Activated naive CD4-positive, alpha-beta T cell (primary cell): ENCODE data around the gene PLEKHA4.

ENCODE experiments used
- DNase-seq, 4 experiments: peaks; one replicate each; lab custom pipeline; 2025; lab: John Stamatoyannopoulos, UW

Gene PLEKHA4

GRCh38 chr19:48826606-48827020, 41.8 kb downstream of the PLEKHA4 start:
- DNase-seq = no peak

DNA sequence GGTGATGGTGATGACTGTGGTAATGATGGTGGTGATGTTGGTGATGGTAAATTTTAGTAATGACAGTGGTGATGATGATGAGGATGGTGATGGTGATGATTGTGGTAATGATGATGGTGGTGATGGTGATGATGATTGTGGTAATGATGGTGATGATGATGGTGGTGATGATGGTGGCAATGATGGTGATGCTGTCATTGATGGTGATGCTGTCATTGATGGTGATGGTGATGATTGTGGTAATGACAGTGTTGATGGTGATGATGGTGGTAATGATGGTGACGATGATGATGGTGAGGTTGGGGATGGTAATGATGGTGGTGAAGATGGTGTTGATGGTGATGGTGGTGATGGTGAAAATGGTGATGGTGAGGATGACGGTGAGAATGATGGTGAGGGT, 45.9 kb downstream of the PLEKHA4 start:
- DNase-seq = no peak

GRCh38 chr19:48821633-48822032, 46.8 kb downstream of the PLEKHA4 start:
- DNase-seq = no peak

DNA sequence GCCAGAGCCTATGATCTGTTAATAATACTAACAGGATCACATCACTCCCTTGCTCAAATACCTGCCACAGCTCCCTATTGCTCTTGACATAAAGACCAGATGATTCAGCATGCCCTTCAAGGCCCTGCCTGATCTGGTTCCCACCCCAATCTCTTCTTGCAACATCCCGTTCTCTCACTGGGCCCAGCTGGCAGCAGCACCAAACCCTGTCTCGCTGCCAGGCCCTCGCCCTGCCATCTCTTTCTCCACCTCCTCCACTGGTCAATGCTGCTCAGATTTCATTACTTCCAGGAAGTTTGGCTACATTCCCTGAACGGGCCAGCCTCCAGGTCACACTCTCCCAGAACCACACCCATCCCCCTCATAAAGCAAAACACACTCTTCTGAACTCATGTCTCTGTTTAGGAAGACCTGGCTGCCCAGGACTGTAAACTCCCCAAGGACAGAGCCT, 49.0 kb downstream of the PLEKHA4 start:
- DNase-seq = no peak

DNA sequence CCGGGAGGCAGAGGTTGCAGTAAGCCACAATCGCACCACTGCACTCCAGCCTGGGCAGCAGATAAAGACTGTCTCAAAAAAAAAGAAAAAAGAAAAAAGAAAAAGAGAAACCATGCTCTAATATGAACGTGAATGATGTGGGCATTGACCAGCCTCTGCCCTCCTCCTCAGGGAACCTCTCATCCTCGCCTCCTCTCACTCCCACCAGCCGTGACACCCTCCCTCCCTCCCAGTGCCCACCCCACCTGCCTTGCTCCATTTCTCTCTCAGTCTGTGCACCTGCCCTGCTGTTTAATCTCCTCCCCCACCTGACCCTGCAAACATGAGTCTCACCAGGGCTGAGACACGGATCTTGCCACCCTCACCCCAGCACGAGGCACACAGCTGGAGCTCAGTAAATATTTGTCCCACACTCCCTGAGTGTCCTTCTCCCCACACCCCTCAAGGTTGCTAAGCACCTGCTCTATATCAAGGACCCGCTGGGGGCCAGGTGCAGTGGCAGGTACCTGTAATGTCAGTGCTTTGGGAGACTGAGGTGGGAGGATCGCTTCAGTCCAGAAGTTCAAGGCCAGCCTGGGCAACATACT, 50.1 kb downstream of the PLEKHA4 start:
- no peak for DNase-seq

- DNase-seq = no peak
Measured at GRCh38 chr19:48817585-48818124, 50.8 kb downstream of the PLEKHA4 start.

DNA sequence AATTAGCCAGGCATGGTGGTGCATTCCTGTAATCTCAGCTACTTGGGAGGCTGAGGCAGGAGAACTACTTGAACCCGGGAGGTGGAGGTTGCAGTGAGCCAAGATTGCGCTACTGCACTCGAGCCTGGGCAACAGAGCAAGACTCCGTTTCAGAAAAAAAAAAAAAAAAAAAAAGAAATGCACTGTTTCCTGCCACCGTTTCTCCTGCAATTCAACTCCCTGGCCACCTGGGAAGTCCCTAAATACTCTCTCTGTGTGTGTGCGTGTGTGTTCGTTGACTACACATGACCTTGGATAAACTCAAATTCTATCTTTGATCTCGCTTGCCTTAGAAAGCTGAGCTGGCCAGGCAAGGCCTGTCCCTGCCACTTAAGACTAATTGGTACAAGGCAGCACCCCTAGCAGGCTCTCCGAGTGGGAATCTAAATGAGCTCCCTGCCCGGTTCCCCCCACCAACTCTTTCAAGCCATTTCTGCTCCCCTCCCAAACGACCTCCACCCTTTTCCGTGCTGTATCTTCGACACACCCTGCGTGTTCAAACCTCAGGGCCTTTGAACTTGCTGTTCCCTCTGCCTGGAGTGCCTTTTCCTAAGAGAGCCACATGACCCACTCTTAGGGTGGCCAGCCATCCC, 52.4 kb downstream of the PLEKHA4 start:
- DNase-seq = no peak

DNA sequence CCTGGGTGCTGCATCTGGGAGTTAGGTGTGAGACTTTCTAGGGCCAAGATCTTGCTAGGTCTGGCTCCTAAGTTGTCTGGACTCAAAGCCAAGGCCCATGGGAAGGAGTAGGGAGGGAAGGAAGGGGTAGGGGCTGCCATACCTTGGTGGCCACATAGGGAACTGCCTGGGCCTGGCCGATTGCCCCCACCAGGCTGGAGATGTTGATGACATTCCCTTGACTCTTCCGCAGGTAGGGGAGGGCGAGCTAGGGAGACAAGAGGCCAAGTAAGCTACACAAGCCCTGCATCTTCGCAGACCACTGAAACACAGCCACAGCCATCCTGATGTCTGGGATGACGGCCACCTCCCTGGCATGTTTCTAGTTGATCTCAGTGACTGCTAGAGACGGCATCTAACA, 53.5 kb downstream of the PLEKHA4 start:
- no peak for DNase-seq

DNA sequence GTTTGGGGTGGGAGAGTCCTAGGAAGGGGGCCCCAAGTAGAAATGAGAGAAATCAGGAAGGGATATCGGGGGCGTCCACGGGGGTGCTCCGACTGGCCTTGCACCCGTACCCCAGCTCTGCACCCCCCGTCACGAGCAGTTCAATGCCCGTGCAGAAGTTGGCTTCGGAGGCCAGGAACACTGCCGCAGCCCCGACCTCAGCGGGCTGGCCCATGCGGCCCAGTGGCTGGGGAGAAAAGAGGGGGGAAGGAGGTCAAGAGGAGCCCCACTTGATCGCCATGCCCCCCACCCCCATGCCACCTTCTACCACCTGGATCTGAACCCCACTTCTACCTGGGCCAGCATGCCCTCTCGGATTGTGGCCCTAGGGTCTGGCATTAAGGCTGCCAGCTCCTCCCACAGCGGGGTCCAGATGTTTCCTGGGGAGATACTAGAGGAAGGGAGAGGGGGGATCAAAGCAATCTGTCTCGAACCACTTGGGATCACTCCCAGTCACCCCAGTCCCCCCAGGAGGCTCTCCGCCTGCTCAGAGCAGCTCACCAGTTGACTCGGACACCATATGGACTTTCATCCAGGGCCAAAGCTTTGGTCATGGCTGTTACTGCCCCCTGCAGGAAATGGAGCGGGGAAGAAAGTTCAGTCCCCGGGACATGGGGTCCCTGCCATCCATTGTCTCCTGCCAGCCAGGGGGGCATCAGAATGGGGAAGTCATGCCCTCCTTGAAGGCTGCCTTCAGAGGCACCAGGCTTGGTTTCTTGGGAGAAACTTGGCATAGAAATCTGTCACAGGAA, 55.1 kb downstream of the PLEKHA4 start:
- no peak for DNase-seq

GRCh38 chr19:48812094-48812929, 56.1 kb downstream of the PLEKHA4 start:
- DNase-seq = peak in 3 of 4 experiments; percentile 12 to 56 (median 13)

DNA sequence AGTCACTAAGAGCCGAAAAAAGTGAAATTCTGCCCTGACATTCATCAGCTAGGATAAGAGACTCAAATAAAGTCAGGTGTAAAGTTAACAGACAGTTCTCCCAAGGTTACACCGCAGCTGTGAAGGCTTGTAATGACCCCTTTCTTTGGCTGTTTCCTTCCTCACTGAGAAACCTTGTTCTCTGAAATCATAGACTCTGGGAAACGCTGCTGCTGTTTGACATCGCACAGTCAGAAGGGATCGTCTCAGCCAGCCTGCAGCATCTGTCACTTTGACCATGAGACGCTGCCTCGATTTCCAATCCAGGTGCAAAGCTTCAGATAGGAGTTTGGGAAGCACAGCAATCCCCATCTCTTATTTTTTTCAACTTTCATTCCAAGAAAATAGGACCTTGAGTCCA, 58.3 kb downstream of the PLEKHA4 start:
- DNase-seq = no peak

DNA sequence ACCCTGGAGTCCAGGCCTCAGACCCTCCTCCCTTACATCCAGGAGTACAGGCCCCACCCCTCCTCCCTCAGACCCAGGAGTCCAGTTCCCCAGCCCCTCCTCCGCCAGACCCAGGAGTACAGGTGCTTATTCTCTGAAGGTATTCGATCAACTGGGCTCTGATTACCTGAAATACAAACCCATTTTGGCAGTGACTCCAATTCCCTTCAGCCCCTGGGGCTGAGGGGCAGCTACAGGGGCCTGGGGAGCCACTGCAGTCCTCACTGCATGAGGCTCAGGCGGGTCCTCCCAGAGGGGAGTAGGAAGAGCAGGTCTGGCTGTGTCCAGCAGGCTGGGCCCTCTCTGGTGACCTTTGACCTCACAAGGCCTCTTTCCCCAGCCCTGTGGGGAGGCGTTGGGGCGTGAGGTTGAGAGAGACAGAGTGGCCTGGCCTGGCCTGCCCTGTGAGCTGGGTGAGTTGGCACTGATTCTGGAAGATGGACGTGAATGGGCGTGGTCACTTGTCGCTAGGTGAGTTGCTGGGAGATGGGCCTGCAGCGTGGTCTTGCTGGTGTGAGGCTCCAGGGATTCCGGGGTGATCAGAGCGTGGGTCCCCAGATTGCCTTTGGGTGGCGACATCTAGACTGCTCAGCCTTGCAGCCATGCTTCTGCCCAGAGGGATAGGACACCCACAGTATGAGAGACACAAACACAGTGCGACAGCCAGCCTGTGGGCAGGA, 60.7 kb downstream of the PLEKHA4 start:
- DNase-seq = no peak

DNA sequence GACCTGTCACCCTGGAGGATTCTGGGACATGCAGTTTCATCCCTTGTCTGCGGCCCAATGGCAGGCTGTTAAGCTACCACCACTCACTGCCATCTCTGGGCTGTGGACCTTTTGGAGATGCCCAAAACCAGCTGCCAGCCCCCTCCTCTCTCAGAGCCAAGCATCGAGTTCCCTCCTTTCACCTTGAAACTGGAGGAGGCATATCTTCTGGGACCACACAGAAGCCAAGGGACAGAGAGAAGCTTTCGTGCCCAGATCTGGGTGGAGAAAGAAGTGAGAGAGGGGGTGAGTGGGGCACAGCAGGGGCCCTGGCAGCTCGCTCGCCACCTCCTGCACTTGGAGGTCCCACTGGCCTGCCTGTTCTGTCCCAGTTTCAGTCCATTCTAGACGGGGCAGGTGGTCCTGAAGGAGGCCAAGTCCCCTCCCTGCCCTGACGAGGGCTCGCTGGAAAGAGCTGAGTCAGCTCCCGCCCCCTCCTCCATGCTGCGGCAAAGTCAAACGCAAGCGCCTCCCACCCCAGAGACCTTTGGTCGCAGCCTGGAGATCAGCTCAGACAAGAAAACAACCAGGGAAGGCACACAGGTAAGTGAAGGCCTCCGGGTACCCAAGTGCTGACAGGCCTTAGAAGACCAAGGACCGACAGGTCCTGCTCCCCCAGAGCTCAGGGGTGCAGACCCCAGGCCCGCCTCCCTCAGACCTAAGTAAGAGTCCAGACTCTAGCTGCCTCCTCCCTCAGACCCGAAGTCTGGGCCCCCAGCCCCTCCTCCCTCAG, 61.4 kb downstream of the PLEKHA4 start:
- DNase-seq = no peak

- DNase-seq = peak in 1 of 4 experiments; percentile 10
Measured at GRCh38 chr19:48806518-48806817, 61.9 kb downstream of the PLEKHA4 start.

DNA sequence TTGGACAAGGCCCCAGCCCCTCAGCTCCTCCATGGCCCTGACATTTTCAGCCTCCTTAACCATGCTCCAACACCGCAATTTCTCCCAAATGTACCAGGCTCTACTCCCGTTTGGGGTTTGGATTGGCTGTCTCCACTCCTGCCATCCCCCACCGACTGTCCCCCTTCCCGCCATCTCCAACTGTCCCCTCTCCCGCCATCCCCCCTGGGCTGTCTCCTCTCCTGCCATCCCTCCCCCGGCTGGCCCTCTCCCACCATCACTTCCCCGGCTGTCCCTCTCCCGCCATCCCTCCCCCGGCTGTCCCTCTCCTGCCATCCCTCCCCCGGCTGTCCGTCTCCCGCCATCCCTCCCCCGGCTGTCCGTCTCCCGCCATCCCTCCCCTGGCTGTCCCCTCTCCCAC, 63.0 kb downstream of the PLEKHA4 start:
- no peak for DNase-seq

DNA sequence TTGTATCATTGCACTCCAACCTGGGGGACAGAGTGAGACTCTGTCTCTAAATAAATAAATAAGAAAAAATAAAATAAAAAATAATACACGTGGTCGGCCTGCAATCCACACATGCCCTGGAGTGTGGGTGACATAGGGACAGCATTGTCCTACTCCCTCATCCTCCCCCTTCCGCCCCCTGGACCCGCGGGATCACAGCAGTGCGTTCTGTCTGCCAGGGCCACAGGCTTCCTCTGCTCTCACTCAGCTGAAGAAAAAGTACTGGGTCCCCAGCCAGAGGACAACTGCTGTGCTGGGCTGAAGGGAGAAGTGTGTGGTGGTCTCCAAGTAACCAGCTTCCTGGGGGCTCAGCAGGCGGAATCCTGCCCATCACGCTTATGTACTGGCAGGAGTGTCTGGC, 63.9 kb downstream of the PLEKHA4 start:
- no peak for DNase-seq

DNA sequence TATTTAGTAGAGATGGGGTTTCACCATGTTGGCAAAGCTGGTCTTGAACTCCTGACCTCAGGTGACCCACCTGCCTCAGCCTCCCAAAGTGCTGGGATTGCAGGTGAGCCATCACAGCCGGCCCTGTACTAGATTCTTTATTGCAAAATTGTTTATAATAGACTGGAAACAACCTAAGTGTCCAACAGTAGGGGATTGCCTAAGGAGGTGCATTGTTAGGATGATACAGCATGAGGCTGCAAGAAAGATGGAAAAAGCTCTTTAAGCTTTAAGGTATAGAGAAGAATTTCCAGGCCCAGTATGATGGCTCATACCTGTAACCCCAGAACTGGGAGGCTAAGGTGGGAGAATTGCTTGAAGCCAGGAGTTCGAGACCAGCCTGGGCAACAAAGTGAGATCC, 65.8 kb downstream of the PLEKHA4 start:
- DNase-seq = no peak

GRCh38 chr19:48799358-48800300, 68.8 kb downstream of the PLEKHA4 start:
- no peak for DNase-seq

DNA sequence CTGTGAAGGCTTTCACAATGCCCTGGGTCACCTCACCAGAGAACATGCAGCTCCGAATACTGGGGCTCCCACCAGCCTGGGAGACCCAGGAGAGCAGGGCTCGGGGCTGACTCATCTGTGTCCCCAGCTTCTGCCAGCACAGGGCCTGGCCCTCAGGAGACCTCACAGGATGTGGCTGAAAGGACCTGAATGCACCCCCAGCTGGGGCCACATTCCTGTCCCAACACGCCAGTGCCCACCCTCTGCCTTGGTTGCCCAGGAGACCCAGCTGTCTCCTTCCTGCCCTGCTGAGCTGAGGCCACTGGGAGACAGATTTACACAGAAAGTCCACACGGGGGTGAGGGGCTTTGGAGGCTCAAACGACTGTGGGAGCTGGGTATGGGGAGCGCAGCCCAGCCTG, 69.5 kb downstream of the PLEKHA4 start:
- no peak for DNase-seq

GRCh38 chr19:48797103-48797502, 71.3 kb downstream of the PLEKHA4 start:
- DNase-seq = no peak
